GM06990 (cell line): Measurements from ENCODE around the gene RASA4B.
"Not testable (repeated sequence)": the region's sequence is repeated elsewhere in the genome, so short reads cannot be mapped to it uniquely, and the experiment has no call there.

ENCODE experiments used
- DNase-seq: peaks from one replicate; pipeline ENCODE4 v3.0.0-alpha.2; 2011; ENCODE audit not compliant: insufficient read length; ENCODE audit errors: extremely low read depth
- H3K27me3 ChIP-seq: replicated peaks from 2 replicates; pipeline ENCODE4 v1.6.0; 2011; ENCODE audit warnings: low read length; ENCODE audit not compliant: control insufficient read depth, insufficient read depth
- H3K36me3 ChIP-seq: 2 replicates; pipeline ENCODE4 v1.5.1; 2011; ENCODE audit warnings: low read length; ENCODE audit not compliant: control insufficient read depth, insufficient read depth
- H3K4me3 ChIP-seq: replicated peaks from 2 replicates; pipeline ENCODE4 v1.5.1; 2011; ENCODE audit warnings: low read depth, mild to moderate bottlenecking, control low read depth, low read length
- TF ChIP-seq, protein P1 (sequence below): IDR thresholded peaks from 2 replicates; pipeline ENCODE4 v1.5.1; 2011; ENCODE audit warnings: low read length, control low read depth, mild to moderate bottlenecking, inconsistent platforms; ENCODE audit not compliant: insufficient read depth, poor library complexity, severe bottlenecking

The RASA4B gene

GRCh38 chr7:102474116-102474515, 43.5 kb downstream of the RASA4B start:
- H3K27me3 ChIP-seq, DNase-seq, H3K4me3 ChIP-seq: not testable (repeated sequence)
- H3K36me3 ChIP-seq, result peaks cover 16% of the 10 kb centered on the region

- DNase-seq, result no peak
- TF ChIP-seq, protein P1, sequence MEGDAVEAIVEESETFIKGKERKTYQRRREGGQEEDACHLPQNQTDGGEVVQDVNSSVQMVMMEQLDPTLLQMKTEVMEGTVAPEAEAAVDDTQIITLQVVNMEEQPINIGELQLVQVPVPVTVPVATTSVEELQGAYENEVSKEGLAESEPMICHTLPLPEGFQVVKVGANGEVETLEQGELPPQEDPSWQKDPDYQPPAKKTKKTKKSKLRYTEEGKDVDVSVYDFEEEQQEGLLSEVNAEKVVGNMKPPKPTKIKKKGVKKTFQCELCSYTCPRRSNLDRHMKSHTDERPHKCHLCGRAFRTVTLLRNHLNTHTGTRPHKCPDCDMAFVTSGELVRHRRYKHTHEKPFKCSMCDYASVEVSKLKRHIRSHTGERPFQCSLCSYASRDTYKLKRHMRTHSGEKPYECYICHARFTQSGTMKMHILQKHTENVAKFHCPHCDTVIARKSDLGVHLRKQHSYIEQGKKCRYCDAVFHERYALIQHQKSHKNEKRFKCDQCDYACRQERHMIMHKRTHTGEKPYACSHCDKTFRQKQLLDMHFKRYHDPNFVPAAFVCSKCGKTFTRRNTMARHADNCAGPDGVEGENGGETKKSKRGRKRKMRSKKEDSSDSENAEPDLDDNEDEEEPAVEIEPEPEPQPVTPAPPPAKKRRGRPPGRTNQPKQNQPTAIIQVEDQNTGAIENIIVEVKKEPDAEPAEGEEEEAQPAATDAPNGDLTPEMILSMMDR, result no peak
- H3K36me3 ChIP-seq, result peaks cover 19% of the 10 kb centered on the region
- no peak overlapping the region for H3K4me3 ChIP-seq
- no peaks in the 10 kb centered on the region for H3K27me3 ChIP-seq
Observed at GRCh38 chr7:102473271-102473991, 44.1 kb downstream of the RASA4B start.

DNA sequence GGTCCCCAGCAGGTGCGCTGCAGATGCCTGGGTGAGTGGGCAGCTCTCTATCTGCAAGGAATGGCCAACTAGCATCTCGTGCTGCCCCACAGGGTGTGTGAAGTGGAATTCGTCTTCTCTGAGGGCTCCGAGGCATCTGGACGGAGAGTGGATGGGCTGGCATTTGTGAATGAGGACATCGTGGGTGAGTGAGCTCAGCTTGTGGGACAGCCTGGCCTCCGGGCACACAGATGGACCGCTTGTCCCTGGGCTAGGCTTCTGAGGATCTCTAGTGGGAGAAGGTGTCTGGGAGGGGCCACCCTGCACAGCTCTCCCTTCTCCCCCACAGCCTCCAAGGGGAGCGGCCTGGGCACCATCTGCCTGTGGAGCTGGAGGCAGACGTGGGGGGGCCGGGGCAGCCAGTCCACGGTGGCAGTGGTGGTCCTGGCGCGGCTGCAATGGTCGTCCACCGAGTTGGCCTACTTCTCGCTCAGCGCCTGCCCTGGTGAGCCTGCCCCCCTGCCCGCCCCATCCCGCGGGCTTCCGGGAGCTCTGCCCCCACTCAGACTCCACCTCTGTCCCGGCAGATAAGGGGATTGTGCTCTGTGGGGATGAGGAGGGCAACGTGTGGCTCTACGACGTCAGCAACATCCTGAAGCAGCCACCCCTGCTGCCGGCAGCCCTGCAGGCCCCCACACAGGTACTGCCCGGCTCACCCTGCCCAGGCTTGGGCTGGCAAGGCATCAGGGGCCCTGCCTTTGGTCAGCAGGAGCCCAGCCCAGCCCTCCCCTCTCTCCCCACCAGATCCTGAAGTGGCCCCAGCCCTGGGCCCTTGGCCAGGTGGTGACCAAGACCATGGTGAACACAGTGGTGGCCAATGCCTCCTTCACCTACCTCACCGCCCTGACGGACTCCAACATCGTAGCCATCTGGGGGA, 45.2 kb downstream of the RASA4B start:
- H3K4me3 ChIP-seq, result no peak overlapping the region
- H3K27me3 ChIP-seq, result no peaks in the 10 kb centered on the region
- H3K36me3 ChIP-seq, result peaks cover 26% of the 10 kb centered on the region
- TF ChIP-seq, protein P1, result no peak
- DNase-seq, result peak; percentile 9

DNA sequence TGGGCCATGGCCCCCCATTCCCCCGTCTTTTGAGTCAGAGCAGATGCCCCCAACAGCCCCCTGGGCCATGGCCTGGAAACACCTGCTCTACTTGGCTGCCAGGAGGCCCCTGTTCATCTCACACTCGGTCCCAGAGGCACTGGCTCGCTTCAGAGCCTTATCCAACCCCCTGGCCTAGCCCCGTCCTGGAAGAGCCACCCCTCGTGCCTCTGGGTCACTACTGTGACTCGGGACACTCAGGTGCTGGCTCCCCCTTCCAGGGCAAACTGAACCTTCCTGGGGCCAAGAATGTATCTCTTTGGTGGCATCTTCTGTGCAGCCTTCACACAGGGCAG, 45.8 kb downstream of the RASA4B start:
- peaks cover 27% of the 10 kb centered on the region for H3K36me3 ChIP-seq
- H3K4me3 ChIP-seq, result no peak overlapping the region
- TF ChIP-seq, protein P1, result no peak
- H3K27me3 ChIP-seq, result no peaks in the 10 kb centered on the region
- peak; percentile 11 for DNase-seq

DNA sequence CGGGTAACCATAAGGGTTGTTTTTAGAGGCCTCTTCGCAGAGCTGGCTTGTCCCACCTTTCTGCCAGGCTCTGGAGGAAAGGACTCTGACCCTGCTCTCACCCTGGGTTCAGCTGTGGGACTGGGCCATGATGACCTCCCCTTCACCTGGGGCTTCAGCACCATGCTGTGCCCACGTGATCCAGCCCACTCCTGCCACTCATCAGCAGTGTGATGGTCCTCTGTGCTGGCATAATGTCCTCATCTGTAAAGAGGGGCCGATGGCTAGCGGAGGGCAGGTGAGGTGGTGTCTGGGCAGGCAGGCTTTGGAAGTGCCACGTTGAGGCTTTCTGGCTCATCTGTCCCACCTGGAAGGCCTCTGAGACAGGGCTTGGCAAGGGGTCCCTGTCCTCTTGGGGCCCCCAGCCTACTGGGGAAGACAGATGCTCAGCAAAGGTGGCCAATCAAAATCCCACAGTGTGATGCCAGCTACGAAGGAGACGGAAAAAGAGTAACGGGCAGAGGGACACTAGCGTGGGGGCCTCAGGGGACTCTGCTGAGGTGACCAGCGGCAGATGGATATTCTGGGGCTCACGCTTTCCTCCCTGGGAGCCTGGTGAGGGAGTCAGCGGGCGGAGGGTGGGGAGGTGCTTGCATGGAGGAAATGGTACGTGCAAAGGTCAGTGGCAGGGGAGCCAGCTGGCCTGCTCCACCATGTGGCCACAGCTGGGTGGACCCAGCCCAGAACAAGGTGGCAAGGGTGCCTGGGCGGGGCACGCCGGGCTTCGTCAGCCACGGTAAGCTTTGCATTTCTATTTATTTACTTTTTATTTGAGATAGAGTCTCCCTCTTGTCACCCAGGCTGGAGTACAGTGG, 47.4 kb downstream of the RASA4B start:
- Histone ChIP-seq H3K4me3 (no peak overlapping the region), H3K36me3 (peaks cover 27% of the 10 kb centered on the region), H3K27me3 (no peaks in the 10 kb centered on the region)
- TF ChIP-seq, protein P1, result no peak
- DNase-seq, result peak; percentile 13
